SK-N-SH (cell line): Measurements from ENCODE around the gene CD300LF.

Experiments
- CTCF ChIP-seq: fragments of 200-600 bp; sonication (generic); IDR thresholded peaks from 2 replicates; pipeline ENCODE4 v1.6.1; 2017; ENCODE audit warnings: antibody characterized with exemption, mild to moderate bottlenecking, moderate library complexity
- POLR2AphosphoS5 ChIP-seq: IDR thresholded peaks from 2 replicates; pipeline ENCODE4 v1.6.1; 2012; ENCODE audit warnings: low read depth, low read length
- TAF1 ChIP-seq: IDR thresholded peaks from 2 replicates; pipeline ENCODE4 v1.6.1; 2012; ENCODE audit warnings: low read depth, mild to moderate bottlenecking, low read length, moderate library complexity, borderline replicate concordance
- TF ChIP-seq, protein P1 (sequence below): IDR thresholded peaks from 2 replicates; pipeline ENCODE4 v1.4.0; 2012; ENCODE audit warnings: low read depth

- TF ChIP-seq, protein P1, sequence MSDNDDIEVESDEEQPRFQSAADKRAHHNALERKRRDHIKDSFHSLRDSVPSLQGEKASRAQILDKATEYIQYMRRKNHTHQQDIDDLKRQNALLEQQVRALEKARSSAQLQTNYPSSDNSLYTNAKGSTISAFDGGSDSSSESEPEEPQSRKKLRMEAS = no peak
- TF ChIP-seq CTCF (no peak), POLR2AphosphoS5 (no peak), TAF1 (no peak)
Observed at GRCh38 chr17:74715144-74715543, 2.4 kb upstream of the CD300LF start.
